Activated CD4-positive, alpha-beta memory T cell treated with anti-CD3 and anti-CD28 coated beads for 36 hours (primary cell): ENCODE measurements around the gene ZNF79. TPM values are rescaled to one million over a fixed set of nuclear protein-coding genes. Genes with fewer than 3 reads are reported as not detected.

Experiments
- CTCF ChIA-PET: fragments of 350-600 bp; sonication (Branson Sonifier 250); formaldehyde crosslinking; loops from one replicate; lab custom pipeline; 2021; ENCODE audit warnings: antibody characterized with exemption, inconsistent platforms; lab: Charles Lee
- POLR2A ChIA-PET: fragments of 350-600 bp; sonication (Branson Sonifier 250); formaldehyde crosslinking; loops from one replicate; lab custom pipeline; 2021; ENCODE audit warnings: antibody characterized with exemption; lab: Charles Lee
- DNase-seq: peaks from one replicate; pipeline ENCODE4 v3.0.0-alpha.2; 2020
- H3K27ac Mint-ChIP-seq: one replicate; pipeline ENCODE4 v1.8.0; 2021; ENCODE audit warnings: mixed read lengths
- H3K27me3 Mint-ChIP-seq: one replicate; pipeline ENCODE4 v1.8.0; 2021; ENCODE audit warnings: mixed read lengths
- H3K36me3 Mint-ChIP-seq: one replicate; pipeline ENCODE4 v1.8.0; 2021; ENCODE audit warnings: mixed read lengths
- H3K4me1 Mint-ChIP-seq: one replicate; pipeline ENCODE4 v1.8.0; 2021; ENCODE audit warnings: low read depth, mixed read lengths
- H3K4me3 Mint-ChIP-seq: one replicate; pipeline ENCODE4 v1.8.0; 2021; ENCODE audit warnings: mild to moderate bottlenecking, mixed read lengths
- H3K9me3 Mint-ChIP-seq: one replicate; pipeline ENCODE4 v1.8.0; 2021; ENCODE audit warnings: mixed read lengths
- intact Hi-C: fragments of 100-400 bp; cut with micrococcal nuclease; formaldehyde crosslinking; loops from one replicate; pipeline ENCODE4 v1.15.1; 2023
- total RNA-seq, 2 experiments: library from RNA; stranded (reverse); gene quantifications; one replicate each; pipeline ENCODE4 v1.2.3, GENCODE V29; 2021

The ZNF79 gene
- total RNA-seq, 2 experiments from 2014 or later, result 9.3 to 9.7 TPM

GRCh38 chr9:127415657-127416056 is 8.5 kb upstream of the ZNF79 start:
- POLR2A ChIA-PET, result interaction anchor here (1.1 kb wide), 1 partner anchor 8 kb away, joined by 3 read pairs; the partner anchor contains the start of gene ZNF79
- CTCF ChIA-PET, result interaction anchor here (1.4 to 1.8 kb wide), 2 partner anchors 8 to 18 kb away, joined by 3 to 4 read pairs; partner anchors contain the start of gene SLC2A8

GRCh38 chr9:127417131-127418036 is 6.8 kb upstream of the ZNF79 start:
- ChIA-PET CTCF (interaction anchor here (1.0 to 1.2 kb wide), 3 partner anchors 29 to 203 kb away, joined by 3 to 4 read pairs (median 3); no protein-coding TSS in a partner anchor), POLR2A (interaction anchor here (1.1 kb wide), 1 partner anchor 34 kb away, joined by 4 read pairs; the partner anchor contains the start of genes LRSAM1 and RPL12)
- Mint-ChIP-seq H3K27me3 (peaks cover 22% of the 10 kb centered on the region), H3K4me1 (peaks cover 4% of the 10 kb centered on the region), H3K4me3 (no peak overlapping the region), H3K27ac (no peak overlapping the region), H3K36me3 (no peaks in the 10 kb centered on the region), H3K9me3 (no peaks in the 10 kb centered on the region)
- intact Hi-C loops, result no loop called here
- DNase-seq, result no peak

More at GRCh38 chr9:127415657-127416056, 8.5 kb upstream of the ZNF79 start:
- Mint-ChIP-seq H3K27me3 (peaks cover 23% of the 10 kb centered on the region), H3K4me3 (no peak overlapping the region), H3K36me3 (no peaks in the 10 kb centered on the region), H3K9me3 (no peaks in the 10 kb centered on the region), H3K4me1 (peaks cover 4% of the 10 kb centered on the region), H3K27ac (no peak overlapping the region)
- DNase-seq, result no peak
- intact Hi-C loops, result no loop called here

GRCh38 chr9:127418037-127418471 is 6.1 kb upstream of the ZNF79 start:
- H3K27me3 Mint-ChIP-seq, result peaks cover 22% of the 10 kb centered on the region
- H3K9me3 Mint-ChIP-seq, result no peaks in the 10 kb centered on the region
- no peak overlapping the region for H3K4me3 Mint-ChIP-seq
- ChIA-PET CTCF (interaction anchor here (1.1 to 1.2 kb wide), 2 partner anchors 30 to 204 kb away, joined by 3 to 4 read pairs; no protein-coding TSS in a partner anchor), POLR2A (interaction anchor here (1.1 kb wide), 1 partner anchor 33 kb away, joined by 4 read pairs; the partner anchor contains the start of genes LRSAM1 and RPL12)
- intact Hi-C loops, result no loop called here
- H3K27ac Mint-ChIP-seq, result no peak overlapping the region
- peaks cover 8% of the 10 kb centered on the region for H3K4me1 Mint-ChIP-seq
- peak; percentile 62 for DNase-seq
- no peaks in the 10 kb centered on the region for H3K36me3 Mint-ChIP-seq

DNA sequence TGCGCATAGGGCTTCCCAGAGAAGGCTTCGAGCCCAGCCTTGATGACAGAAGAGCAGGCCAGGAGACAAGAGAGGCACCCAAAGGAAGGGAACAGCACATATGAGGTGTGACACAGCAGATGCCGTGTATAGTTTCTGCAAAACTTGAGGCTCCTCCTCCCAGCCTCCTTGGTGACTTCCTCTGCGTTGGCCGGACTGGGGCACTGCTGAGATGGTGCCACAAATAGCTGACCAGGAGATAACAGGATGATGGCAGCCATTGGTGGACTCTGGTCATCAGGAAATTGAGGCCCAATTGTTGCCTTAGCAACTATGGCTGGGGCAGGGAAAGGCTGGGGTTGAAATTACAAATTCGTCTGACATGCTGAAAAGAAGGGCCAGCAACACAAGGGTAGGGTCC is 4.8 kb upstream of the ZNF79 start:
- Mint-ChIP-seq H3K27me3 (peaks cover 17% of the 10 kb centered on the region), H3K4me1 (peaks cover 11% of the 10 kb centered on the region), H3K27ac (no peak overlapping the region), H3K9me3 (no peaks in the 10 kb centered on the region), H3K4me3 (no peak overlapping the region), H3K36me3 (peaks cover 2% of the 10 kb centered on the region)
- POLR2A ChIA-PET, result no interaction called here
- intact Hi-C loops, result no loop called here
- CTCF ChIA-PET, result no interaction called here
- DNase-seq, result no peak

- Mint-ChIP-seq H3K36me3 (peaks cover 5% of the 10 kb centered on the region), H3K9me3 (no peaks in the 10 kb centered on the region), H3K4me1 (peaks cover 22% of the 10 kb centered on the region), H3K27me3 (peaks cover 5% of the 10 kb centered on the region), H3K27ac (no peak overlapping the region), H3K4me3 (no peak overlapping the region)
- no peak for DNase-seq
- intact Hi-C loops, result loop anchor here (10.0 kb wide), 2 partner anchors 106 to 176 kb away; no protein-coding TSS in a partner anchor
- CTCF ChIA-PET, result no interaction called here
- POLR2A ChIA-PET, result no interaction called here
Measured at GRCh38 chr9:127421057-127421456, 3.1 kb upstream of the ZNF79 start.

GRCh38 chr9:127422133-127422782 is 1.9 kb upstream of the ZNF79 start:
- intact Hi-C loops, result loop anchor here (10.0 kb wide), 2 partner anchors 107 to 177 kb away; no protein-coding TSS in a partner anchor
- H3K4me3 Mint-ChIP-seq, result no peak overlapping the region
- H3K4me1 Mint-ChIP-seq, result peaks cover 32% of the 10 kb centered on the region
- CTCF ChIA-PET, result no interaction called here
- no peaks in the 10 kb centered on the region for H3K27me3 Mint-ChIP-seq
- H3K27ac Mint-ChIP-seq, result no peak overlapping the region
- peaks cover 9% of the 10 kb centered on the region for H3K36me3 Mint-ChIP-seq
- no peaks in the 10 kb centered on the region for H3K9me3 Mint-ChIP-seq
- POLR2A ChIA-PET, result no interaction called here
- DNase-seq, result no peak

- H3K4me1 Mint-ChIP-seq, result peaks cover 36% of the 10 kb centered on the region
- POLR2A ChIA-PET, result interaction anchor here (1.2 to 3.3 kb wide), 3 partner anchors 20 to 35 kb away, joined by 3 to 27 read pairs (median 8); partner anchors contain the start of genes LRSAM1 and RPL12
- CTCF ChIA-PET, result no interaction called here
- peak overlapping the region; percentile 98 for H3K4me3 Mint-ChIP-seq
- peaks cover 11% of the 10 kb centered on the region for H3K36me3 Mint-ChIP-seq
- no peaks in the 10 kb centered on the region for H3K9me3 Mint-ChIP-seq
- H3K27me3 Mint-ChIP-seq, result no peaks in the 10 kb centered on the region
- intact Hi-C loops, result loop anchor here (10.0 kb wide), 2 partner anchors 108 to 178 kb away; no protein-coding TSS in a partner anchor
- no peak for DNase-seq
- no peak overlapping the region for H3K27ac Mint-ChIP-seq
Measured at GRCh38 chr9:127422787-127423186, 1.4 kb upstream of the ZNF79 start.

GRCh38 chr9:127423476-127423933 is 677 bp upstream of the ZNF79 start:
- ChIA-PET POLR2A (interaction anchor here (1.2 to 3.3 kb wide), 6 partner anchors 8 to 178 kb away, joined by 3 to 27 read pairs (median 5); partner anchors contain the start of genes LRSAM1 and RPL12), CTCF (no interaction called here)
- intact Hi-C loops, result loop anchor here (10.0 kb wide), 2 partner anchors 109 to 179 kb away; no protein-coding TSS in a partner anchor
- H3K27me3 Mint-ChIP-seq, result no peaks in the 10 kb centered on the region
- H3K4me1 Mint-ChIP-seq, result peaks cover 43% of the 10 kb centered on the region
- peaks cover 18% of the 10 kb centered on the region for H3K36me3 Mint-ChIP-seq
- no peak for DNase-seq
- H3K27ac Mint-ChIP-seq, result peak overlapping the region; percentile 93
- peak overlapping the region; percentile 98 for H3K4me3 Mint-ChIP-seq
- H3K9me3 Mint-ChIP-seq, result no peaks in the 10 kb centered on the region

GRCh38 chr9:127424676-127424999 is 456 bp downstream of the ZNF79 start:
- intact Hi-C loops, result loop anchor here (1.0 to 10.0 kb wide), 4 partner anchors 27 to 180 kb away; partner anchors contain the start of genes LRSAM1 and RPL12
- Mint-ChIP-seq H3K9me3 (no peaks in the 10 kb centered on the region), H3K27ac (peak overlapping the region; percentile 93), H3K27me3 (no peaks in the 10 kb centered on the region), H3K4me3 (peak overlapping the region; percentile 98), H3K4me1 (peaks cover 43% of the 10 kb centered on the region), H3K36me3 (peaks cover 27% of the 10 kb centered on the region)
- ChIA-PET POLR2A (interaction anchor here (0.5 to 3.3 kb wide), 7 partner anchors 9 to 420 kb away, joined by 3 to 27 read pairs (median 5); partner anchors contain the start of genes LRSAM1, RPL12 and SLC2A8), CTCF (interaction anchor here (0.7 to 2.1 kb wide), 5 partner anchors 28 to 210 kb away, joined by 3 to 6 read pairs (median 4); partner anchors contain the start of gene SLC2A8)
- peak; percentile 55 for DNase-seq

DNA sequence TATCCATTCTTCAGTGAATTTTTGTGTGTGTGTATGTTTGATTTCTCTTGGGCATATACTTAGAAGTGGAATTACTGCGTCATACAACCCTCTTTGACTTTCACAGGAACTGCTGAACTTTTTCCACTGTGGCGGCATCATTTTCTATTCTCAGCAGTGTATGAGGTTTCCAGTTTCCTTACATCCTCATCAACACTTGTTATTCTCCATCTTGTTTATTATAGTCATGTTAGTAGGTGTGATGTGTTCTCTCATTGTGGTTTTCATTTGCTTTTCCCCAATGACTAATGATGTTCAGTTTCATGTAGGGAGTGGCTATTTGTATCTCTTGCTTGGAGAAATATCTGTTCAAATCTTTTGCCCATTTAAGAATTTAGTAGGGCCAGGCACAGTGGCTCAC is 2.6 kb downstream of the ZNF79 start:
- no peaks in the 10 kb centered on the region for H3K9me3 Mint-ChIP-seq
- H3K36me3 Mint-ChIP-seq, result peaks cover 47% of the 10 kb centered on the region
- peak overlapping the region; percentile 93 for H3K27ac Mint-ChIP-seq
- ChIA-PET CTCF (interaction anchor here (1.0 kb wide), 1 partner anchor 10 kb away, joined by 3 read pairs; no protein-coding TSS in a partner anchor), POLR2A (interaction anchor here (0.5 kb wide), 1 partner anchor 38 kb away, joined by 3 read pairs; no protein-coding TSS in a partner anchor)
- intact Hi-C loops, result loop anchor here (1.0 to 10.0 kb wide), 3 partner anchors 38 to 182 kb away; no protein-coding TSS in a partner anchor
- H3K27me3 Mint-ChIP-seq, result no peaks in the 10 kb centered on the region
- peak; percentile 70 for DNase-seq
- H3K4me1 Mint-ChIP-seq, result peaks cover 53% of the 10 kb centered on the region
- H3K4me3 Mint-ChIP-seq, result peak overlapping the region; percentile 98

- Mint-ChIP-seq H3K4me3 (no peak overlapping the region), H3K9me3 (no peaks in the 10 kb centered on the region), H3K27me3 (no peaks in the 10 kb centered on the region), H3K27ac (no peak overlapping the region), H3K4me1 (peaks cover 48% of the 10 kb centered on the region), H3K36me3 (peaks cover 54% of the 10 kb centered on the region)
- POLR2A ChIA-PET, result interaction anchor here (1.0 kb wide), 1 partner anchor 19 kb away, joined by 4 read pairs; no protein-coding TSS in a partner anchor
- no peak for DNase-seq
- CTCF ChIA-PET, result no interaction called here
- intact Hi-C loops, result loop anchor here (10.0 kb wide), 2 partner anchors 114 to 184 kb away; no protein-coding TSS in a partner anchor
Measured at GRCh38 chr9:127428348-127428747, 4.2 kb downstream of the ZNF79 start.
